Mucosa of descending colon (tissue), 3 donors: ENCODE data around the gene ACOXL. TPM values are rescaled to one million over a fixed set of nuclear protein-coding genes. Genes with fewer than 3 reads are reported as not detected.

Experiments
- ATAC-seq: fragments of 200-7000 bp; cut with Tn5 transposase; one replicate; pipeline ENCODE4 v1.9.1; 2020; ENCODE audit warnings: mild to moderate bottlenecking, moderate library complexity
- DNase-seq, 3 donors: peaks; one replicate each; pipeline ENCODE4 v3.0.0-alpha.2; 2020
- H3K36me3 ChIP-seq: fragments of 200-600 bp; one replicate; pipeline ENCODE4 v1.8.0; 2021; ENCODE audit warnings: low read depth, mild to moderate bottlenecking
- H3K4me1 ChIP-seq: fragments of 200-600 bp; one replicate; pipeline ENCODE4 v1.8.0; 2021; ENCODE audit warnings: low read depth, mild to moderate bottlenecking
- H3K4me3 ChIP-seq: fragments of 200-600 bp; one replicate; pipeline ENCODE4 v1.8.0; 2021; ENCODE audit warnings: mild to moderate bottlenecking
- H3K9me3 ChIP-seq: fragments of 200-600 bp; one replicate; pipeline ENCODE4 v1.8.0; 2021; ENCODE audit warnings: mild to moderate bottlenecking
- intact Hi-C, 2 donors: fragments of 100-400 bp; cut with DNase I in 1 of 2; cut with micrococcal nuclease in 1 of 2; formaldehyde crosslinking; loops; one replicate each; pipeline versions ENCODE4 v1.11.0 to v1.11.1; 2022; cut with DNase I, micrococcal nuclease
- total RNA-seq, 3 donors: library from RNA; stranded (reverse); fragmentation: NEBNext Ultra II Directional in 2 of 3; extraction: Animal tissue kit (Norgen Biotek cat#: 25700) in 2 of 3; gene quantifications; one replicate each; pipeline versions ENCODE4 v1.2.1 to v1.2.4, GENCODE V29; 2021 to 2023
- TF ChIP-seq, protein P1 (sequence below): fragments of 200-600 bp; IDR thresholded peaks from one replicate; pipeline ENCODE4 v1.8.0; 2022; ENCODE audit warnings: antibody characterized with exemption, mild to moderate bottlenecking
- donor health status: DM: no; HTN: no; CAD: no; lungs with moderate emphysema.
- donor health status: DM: no; HTN: no; CAD: no.
- donor health status: DM: no; HTN: yes; CAD: no.

ACOXL gene
- total RNA-seq, 3 donors from 2014 or later = 0.51 to 1.2 (median 0.87) TPM

GRCh38 chr2:110973262-110973661 is 240.9 kb downstream of the ACOXL start:
- TF ChIP-seq, protein P1, sequence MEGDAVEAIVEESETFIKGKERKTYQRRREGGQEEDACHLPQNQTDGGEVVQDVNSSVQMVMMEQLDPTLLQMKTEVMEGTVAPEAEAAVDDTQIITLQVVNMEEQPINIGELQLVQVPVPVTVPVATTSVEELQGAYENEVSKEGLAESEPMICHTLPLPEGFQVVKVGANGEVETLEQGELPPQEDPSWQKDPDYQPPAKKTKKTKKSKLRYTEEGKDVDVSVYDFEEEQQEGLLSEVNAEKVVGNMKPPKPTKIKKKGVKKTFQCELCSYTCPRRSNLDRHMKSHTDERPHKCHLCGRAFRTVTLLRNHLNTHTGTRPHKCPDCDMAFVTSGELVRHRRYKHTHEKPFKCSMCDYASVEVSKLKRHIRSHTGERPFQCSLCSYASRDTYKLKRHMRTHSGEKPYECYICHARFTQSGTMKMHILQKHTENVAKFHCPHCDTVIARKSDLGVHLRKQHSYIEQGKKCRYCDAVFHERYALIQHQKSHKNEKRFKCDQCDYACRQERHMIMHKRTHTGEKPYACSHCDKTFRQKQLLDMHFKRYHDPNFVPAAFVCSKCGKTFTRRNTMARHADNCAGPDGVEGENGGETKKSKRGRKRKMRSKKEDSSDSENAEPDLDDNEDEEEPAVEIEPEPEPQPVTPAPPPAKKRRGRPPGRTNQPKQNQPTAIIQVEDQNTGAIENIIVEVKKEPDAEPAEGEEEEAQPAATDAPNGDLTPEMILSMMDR = no peak
- intact Hi-C loops = no loop called here
- Histone ChIP-seq H3K4me3 (no peak overlapping the region), H3K4me1 (no peaks in the 10 kb centered on the region), H3K36me3 (no peaks in the 10 kb centered on the region), H3K9me3 (no peaks in the 10 kb centered on the region)
- ATAC-seq (no peak), DNase-seq (no peak)

- TF ChIP-seq, protein P1 = no peak
- Histone ChIP-seq H3K36me3 (no peaks in the 10 kb centered on the region), H3K9me3 (no peaks in the 10 kb centered on the region), H3K4me1 (no peaks in the 10 kb centered on the region), H3K4me3 (no peak overlapping the region)
- ATAC-seq (no peak), DNase-seq (no peak)
- intact Hi-C loops = no loop called here
Observed at GRCh38 chr2:110977403-110977802, 245.0 kb downstream of the ACOXL start.

DNA sequence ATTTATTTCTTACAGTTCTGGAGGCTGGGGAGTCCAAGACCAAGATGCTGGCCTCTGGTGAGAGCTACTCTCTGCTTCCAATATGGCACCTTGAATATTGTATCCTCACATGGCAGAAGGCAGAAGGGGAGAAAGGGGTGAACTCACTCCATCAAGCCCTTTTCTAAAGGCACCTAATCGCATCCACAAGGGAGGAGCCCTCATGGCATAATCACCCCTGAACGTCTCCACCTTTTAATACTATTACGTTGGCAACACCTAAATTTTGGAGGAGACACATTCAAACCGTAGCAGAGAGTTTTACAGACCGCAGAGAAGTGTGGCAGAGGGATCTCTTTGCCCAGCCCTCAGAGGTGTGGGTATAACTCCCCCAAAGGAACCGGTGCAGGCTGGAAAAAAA is 245.8 kb downstream of the ACOXL start:
- no peaks in the 10 kb centered on the region for H3K36me3 ChIP-seq
- intact Hi-C loops = no loop called here
- ATAC-seq = no peak
- H3K4me3 ChIP-seq = no peak overlapping the region
- no peaks in the 10 kb centered on the region for H3K4me1 ChIP-seq
- DNase-seq = no peak
- H3K9me3 ChIP-seq = no peaks in the 10 kb centered on the region
- TF ChIP-seq, protein P1 = no peak

DNA sequence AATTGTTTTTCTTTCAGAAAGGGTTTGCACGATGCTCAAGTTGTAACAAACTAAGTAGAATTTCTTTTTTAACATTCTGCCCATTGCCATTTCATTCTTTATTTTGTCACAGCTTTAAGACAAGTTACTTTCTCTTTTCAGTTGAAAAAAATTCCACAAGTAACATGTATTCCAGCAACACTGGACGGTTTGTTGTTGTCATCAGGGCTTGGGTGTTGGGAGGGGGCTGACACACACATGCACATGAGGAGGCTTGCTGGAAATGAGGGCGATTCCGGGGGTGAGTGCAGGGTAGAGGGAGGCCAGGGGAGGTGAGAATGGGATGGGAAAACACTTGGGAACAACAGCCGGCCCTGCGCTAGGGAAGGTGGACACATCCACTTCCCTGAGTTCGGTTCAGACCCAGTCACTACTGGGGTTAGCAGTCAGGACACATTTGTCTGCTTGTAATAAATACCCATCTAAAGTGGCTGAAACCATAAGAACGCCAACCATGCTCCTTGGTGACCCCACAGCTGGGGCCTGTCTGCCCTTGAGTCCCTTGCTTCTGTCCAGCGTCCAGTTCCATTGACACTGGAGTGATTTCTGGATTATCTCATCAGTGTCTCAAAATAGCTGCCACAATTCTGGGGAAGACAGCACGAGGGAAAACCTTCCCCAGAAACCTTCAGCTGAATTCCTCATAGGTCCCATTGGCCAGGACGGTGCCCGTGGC is 246.5 kb downstream of the ACOXL start:
- DNase-seq = no peak
- no peak for ATAC-seq

GRCh38 chr2:110979471-110980338 is 247.3 kb downstream of the ACOXL start:
- TF ChIP-seq, protein P1 = no peak
- DNase-seq (no peak), ATAC-seq (peak; percentile 10)

More for the DNA sequence above, 246.5 kb downstream of the ACOXL start:
- TF ChIP-seq, protein P1 = no peak
- Histone ChIP-seq H3K9me3 (no peaks in the 10 kb centered on the region), H3K4me3 (no peak overlapping the region), H3K36me3 (no peaks in the 10 kb centered on the region), H3K4me1 (no peaks in the 10 kb centered on the region)
- intact Hi-C loops = no loop called here

More at GRCh38 chr2:110979471-110980338, 247.3 kb downstream of the ACOXL start:
- Histone ChIP-seq H3K36me3 (no peaks in the 10 kb centered on the region), H3K4me3 (no peak overlapping the region), H3K4me1 (no peaks in the 10 kb centered on the region), H3K9me3 (no peaks in the 10 kb centered on the region)
- intact Hi-C loops = no loop called here
